ENCODE data around the gene KRTAP5-5.
"Not testable (repeated sequence)": the region's sequence is repeated elsewhere in the genome, so short reads cannot be mapped to it uniquely, and the experiment has no call there.

Gene KRTAP5-5

DNA sequence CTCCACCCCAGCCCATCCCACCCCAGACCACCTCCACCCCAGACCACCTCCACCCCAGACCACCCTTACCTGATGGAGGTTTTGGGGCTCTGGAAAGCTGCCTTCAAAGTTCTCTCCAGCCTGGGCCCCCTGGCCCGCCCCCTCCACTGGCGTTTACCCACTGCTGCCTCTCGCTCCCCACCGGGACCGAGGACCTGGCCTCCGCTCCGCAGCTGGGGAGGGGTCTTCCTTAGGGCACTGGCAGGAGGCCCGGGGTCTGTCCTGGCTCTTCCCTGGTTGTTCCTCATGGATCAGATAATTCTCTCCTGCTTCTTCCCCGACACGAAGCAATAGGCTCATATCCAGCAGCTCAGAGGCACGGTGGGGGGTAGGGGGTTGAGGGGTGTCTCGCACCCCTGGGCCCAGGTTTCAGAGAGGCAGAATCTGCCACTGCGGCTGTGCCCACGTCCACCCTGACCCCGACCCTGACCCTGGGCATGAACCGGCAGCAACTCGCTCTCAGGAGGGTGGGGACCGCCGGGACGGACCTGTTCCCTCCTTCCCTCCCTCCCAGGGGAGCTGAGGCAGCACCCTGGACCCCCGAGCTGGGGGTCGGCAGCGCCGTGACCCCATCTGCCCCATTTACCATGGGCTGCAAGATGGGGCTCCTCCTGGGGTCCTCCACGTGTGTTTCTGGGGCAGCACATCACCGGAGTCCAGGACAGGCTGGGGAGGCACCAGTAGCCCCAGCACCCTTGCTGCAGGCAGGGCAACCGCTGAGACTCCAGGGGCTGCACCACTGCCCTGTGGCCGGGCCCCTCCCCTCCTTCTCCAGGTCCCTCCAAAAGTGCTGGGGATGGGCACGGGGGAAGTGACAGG is 12.9 kb downstream of the KRTAP5-5 start:
- DNase-seq (ENCODE audit: low read depth) = no peak

DNA sequence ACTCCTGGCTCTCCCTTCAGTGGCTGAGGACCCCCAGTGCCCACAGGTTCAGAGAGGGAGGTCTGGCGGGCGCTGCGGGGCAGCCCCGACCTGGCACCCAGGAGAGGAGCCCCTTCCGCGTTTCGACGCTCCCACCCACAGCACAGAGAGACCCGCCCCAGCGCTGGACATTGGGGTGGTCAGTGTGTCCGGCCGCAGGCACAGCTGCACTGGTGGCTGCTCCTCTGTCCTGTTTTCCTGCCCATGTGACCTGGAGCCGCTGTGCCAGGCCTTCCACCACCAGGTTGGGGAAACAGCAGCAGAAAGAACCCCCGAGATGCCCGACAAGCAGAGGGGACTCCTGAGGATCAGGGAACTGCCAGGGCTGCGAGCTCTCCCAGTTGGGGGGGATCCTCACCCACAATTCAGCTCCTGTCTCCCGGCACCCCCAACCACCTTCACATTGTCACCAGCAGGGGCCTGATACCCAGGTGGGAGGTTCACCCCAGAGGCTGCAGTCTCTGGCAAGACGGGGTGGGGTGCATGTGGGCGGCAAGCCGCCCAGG is 13.6 kb downstream of the KRTAP5-5 start:
- no peak for DNase-seq (ENCODE audit: low read depth)

DNA sequence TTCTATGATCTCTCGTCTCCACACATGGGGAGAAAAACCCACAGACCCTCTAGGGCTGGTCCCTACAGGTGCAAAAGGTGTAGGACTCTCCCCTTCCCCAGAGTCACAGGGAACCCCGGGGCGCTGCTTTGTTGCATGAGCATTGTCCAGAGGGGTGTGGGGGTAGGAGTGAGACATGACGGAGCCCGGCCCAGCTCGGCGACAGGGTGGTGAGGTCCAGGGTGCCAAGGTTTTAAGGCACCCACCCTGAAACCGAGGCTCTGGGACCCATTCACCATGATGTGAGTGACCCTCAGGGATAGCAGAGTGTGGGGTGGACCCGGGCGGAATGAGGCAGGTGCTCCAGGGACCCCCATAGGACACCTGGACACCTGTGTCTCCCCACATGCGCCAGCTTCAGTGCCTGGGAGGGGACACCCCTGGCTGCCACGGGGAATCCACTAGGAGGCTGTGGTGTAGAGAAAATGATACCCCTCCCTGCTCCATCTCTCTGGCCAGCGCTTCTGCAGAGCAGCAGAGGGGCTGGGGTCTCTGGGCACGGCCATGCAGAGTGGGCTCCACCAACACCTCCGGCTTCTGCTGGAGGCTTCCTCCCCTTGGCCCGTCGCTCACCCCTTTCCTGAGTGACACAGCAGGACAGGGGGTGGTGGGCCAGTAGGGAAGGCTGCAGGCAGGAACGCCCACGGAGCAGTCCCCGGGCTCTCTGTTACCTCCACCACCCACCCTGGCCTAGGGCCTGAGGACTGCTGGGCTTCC is 15.2 kb downstream of the KRTAP5-5 start:
- DNase-seq (ENCODE audit: low read depth) = no peak

DNA sequence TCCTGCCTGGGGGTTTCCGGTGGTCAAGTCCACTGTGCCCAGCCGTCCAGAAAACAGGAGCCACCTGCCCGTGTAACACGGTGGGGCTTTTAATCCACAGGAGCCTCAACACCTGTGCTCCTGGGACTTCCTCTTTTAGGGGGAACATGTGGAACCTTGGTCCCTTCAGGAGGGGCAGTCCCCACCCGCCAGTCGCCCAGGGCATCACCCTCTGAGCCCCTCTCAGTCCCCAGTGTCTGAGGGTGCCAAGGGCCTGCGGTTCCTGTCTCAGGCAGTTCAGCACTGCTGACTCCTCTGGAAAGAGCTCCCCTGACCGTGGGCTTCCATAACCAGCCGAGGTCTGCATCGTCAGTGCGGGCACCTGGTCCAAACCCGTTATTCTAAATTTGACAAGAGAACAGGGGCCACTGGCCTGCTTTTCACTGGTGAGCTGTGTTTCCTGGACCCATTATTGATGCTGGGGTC is 15.8 kb downstream of the KRTAP5-5 start:
- DNase-seq (ENCODE audit: low read depth) = no peak

DNA sequence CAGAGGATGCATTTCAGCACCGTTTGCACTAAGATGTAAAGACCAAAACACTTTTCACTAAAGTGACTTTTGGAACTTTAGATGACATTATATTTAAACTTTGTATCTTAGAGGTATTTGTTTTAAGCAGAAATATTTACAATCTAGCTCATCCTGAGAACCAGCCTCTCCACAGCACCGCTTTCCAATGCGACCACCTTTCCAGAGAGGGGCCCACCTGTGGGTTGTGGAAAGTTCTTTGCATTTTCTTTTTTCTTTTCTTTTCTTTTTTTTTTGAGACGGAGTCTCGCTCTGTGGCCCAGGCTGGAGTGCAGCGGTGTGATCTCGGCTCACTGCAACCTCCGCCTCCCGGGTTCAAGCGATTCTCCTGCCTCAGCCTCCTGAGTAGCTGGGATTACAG is 17.0 kb downstream of the KRTAP5-5 start:
- DNase-seq (ENCODE audit: low read depth) = not testable (repeated sequence)

DNA sequence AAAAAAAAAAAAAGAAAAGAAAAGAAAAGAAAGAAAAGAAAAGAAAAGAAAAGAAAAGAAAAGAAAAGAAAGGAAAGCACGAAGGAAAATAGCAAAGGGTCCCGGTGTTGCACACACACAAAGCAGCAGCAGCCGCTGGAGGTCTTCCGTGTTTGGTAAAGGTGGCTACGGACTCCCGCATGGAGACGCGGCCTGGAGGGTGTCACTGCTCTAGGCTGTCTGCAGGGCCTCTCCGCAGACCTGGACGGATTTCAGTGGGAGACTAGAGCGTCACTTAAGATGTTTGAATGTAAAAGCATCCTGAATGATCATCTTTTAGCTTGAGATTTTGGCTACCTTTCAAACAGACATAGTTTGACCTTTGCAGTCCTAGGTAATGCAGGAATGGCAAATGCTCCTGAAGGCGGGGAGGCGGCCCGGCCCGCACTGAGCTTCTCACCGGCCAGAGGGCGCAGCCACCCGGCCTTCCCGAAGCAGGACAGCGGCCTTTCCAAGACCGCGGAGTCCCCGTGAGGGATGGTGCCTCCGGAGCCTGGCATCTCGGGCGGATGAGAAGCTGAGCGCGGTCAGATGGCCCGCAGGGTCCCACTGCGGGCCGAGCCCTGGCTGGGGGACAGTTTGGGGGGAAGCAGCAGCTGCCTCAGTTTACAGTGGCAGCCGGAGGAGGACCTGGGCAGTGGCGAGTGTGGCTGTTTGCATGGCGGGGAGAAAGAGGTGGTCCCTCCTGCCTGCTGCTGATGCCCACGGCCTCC is 18.5 kb downstream of the KRTAP5-5 start:
- DNase-seq (ENCODE audit: low read depth) = no peak

DNA sequence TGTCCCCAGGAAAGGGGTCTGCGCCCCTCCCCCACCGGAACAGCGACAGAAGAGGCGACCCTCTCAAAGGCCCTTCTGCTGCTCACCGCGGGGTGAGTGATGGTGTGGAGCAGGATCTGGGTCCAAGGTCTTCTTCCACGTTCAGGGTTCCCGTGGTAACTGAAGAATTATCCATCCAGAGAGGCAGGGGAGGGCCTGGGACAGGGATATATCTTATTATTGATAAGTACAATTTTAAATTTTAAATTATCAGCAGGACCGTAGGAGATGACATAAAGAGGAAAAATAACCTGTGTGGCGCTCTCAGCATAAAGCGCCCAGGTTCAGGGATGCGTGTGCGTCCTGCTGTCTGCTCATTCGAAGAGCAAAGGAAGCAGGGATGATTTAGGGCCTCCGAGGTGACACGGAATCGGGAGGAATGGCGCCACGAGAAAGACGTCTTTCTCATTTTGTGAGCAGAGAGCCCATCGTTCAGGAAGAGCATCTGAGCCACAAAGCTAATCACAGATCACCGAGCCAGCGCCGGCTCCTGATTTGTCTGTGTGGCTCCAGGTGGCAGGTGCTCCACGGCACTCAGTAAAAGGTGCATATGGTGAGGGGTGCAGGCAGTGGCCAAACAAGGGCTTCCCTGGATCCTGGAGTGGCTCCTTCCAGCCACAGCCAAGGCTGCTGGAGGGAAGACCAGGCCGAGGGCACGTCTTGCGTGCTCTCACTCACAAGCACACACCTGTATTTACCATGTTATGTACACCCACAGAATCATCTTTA is 19.3 kb downstream of the KRTAP5-5 start:
- no peak for DNase-seq (ENCODE audit: low read depth)

DNA sequence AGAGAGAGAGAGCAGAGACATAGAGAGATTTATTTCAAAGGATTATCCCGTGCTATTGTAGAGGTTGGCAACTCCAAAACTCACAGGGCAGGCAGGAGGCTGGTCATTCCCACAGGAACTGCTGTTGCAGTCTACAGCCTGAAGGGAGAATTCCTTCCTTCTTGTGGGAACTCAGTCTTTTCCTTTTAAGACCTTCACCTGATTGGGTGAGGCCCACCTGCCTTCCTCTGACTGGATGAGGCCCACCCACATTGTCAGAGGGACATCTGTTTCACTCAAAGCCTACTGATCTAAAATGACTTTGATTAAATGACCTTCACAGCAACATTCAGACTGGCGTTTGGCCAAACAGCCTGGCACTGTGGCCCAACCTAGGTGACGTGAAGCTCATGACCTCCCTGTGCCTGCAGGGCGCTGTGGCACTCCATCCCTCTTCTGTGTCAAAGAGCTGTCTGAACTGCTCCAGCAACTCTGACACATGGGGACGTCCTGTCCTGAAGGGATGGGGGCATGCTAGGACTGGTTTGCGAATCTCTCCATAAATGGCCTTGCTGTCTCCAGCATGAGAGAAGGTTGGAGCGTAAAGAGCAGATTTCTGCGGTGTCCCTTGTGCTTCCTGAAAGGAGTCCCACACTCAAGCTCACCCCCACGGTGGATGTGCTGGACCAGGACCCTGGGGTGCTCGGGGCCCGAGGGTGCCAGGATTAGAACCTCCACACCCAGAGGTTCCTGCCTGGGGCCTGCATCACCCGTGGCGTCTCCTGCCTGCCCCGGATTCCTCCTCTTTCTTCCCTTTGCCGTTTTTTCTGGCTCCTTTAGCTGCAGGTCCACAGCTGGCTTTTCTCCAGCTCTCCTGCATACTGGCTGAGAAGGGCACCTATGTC is 20.7 kb downstream of the KRTAP5-5 start:
- DNase-seq (ENCODE audit: low read depth) = no peak

DNA sequence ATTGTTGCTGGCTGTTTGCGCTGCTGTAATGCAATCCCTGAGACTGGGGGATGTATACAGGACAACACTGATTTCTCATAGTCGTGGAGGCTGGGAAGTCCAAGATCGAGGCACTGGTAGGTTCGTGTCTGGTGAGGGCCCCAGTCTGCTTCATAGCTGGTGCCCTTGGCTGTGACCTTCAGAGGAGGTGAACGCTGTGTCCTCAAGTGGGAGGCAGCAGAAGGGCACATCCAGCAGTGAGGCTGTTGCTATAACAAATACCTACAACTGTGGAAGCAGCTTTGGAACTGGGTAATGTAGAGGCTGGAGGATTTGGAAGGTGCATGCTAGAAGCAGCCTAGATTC is 21.3 kb downstream of the KRTAP5-5 start:
- DNase-seq (ENCODE audit: low read depth) = no peak

DNA sequence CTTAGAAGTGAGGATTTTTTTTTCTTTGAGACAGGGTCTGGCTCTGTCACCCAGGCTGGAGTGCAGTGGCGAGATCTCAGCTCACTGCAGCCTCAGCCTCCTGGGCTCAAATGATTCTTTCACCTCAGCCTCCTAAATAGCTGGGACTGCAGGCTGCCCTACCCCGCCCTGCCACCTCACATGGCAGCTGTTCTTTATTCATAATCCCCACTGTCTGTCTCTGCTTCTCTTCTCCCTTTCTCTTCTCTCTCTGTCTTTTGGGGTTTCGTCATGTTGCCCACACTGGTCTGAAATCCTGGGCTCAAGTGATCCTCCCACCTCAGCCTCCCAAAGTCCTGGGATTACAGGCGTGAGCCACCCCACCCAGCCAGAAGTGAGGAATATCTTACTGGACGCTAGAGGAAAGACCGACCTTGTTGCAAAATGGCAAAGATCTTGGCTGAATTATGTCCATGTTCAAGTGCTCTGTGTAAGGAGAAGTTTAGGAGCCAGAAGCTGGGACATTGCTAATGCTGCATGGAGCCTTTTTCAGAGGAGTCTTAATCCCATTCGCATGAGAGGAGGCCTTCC is 21.9 kb downstream of the KRTAP5-5 start:
- DNase-seq (ENCODE audit: low read depth) = no peak

DNA sequence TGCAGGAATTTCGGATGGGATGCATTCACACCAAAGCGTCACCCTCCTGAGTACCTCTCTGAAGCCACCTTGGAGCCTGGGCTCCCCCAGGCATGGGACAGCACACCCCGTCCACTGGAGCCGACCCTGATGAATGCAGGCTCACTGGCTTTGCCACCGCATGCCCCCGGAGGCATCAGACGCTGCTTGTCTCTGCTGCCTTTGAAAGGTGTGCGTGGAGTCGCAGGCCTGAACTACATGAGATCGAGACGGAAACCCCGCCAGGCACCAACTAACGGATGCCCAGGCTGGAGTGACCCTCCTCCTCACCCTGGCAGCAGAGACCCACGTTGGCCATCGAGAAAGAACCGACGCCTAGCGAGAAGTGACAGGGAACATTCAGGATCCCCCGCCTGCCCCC is 22.5 kb downstream of the KRTAP5-5 start:
- no peak for DNase-seq (ENCODE audit: low read depth)

DNA sequence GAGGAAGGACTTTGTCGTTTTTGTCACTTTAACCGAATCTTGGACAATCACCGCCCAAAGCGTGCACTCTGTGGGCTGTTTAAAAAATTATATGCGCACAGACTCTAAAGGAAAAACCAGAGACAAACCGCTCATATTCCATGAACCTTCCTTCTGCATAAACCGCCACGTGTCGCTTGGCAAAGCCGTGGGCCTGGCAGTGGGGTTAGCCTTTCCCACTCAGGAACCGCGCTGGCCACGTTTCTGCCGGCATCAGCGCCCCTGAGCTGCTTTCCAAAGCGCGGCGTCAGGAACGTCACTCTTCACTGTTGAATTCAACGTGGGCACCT is 22.8 kb downstream of the KRTAP5-5 start:
- DNase-seq (ENCODE audit: low read depth) = no peak

DNA sequence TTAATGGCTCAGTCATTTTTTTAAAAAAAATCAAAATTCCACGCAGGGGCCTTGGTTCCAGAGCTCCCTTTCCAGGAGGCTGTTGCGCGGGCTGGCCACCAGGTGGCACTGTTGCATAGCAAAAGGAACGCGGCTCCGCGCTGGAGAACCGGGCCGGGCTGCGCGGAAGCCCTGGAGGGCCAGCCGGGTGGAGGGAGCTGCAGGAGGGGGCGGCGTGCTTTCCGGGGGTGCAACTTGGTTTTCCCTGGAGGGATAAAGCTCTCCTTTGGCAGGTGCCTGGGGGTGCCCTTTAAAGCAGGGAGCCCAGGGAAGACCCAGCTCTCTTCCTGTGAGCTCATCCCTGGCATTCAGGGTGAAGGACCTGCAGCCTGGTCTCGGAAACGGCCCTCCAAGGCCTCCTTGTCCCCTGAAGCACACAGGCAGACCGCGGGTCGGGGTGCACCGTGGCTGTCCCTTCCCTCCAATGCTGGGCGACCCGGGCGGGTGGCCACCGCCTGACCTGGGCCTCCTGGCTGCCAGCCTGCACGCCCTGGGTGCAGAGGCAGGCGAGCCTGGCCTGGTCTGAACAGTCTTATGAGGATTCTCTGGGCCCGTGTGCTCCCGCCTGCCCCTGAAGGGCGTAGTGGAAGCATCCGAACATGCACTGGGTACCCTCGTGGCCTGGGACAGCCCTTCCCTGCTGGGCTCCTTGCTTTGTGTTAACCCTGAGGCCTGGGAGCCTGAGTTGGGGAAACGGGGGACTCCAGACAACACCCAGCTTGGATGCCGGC is 23.4 kb downstream of the KRTAP5-5 start:
- no peak for DNase-seq (ENCODE audit: low read depth)

DNA sequence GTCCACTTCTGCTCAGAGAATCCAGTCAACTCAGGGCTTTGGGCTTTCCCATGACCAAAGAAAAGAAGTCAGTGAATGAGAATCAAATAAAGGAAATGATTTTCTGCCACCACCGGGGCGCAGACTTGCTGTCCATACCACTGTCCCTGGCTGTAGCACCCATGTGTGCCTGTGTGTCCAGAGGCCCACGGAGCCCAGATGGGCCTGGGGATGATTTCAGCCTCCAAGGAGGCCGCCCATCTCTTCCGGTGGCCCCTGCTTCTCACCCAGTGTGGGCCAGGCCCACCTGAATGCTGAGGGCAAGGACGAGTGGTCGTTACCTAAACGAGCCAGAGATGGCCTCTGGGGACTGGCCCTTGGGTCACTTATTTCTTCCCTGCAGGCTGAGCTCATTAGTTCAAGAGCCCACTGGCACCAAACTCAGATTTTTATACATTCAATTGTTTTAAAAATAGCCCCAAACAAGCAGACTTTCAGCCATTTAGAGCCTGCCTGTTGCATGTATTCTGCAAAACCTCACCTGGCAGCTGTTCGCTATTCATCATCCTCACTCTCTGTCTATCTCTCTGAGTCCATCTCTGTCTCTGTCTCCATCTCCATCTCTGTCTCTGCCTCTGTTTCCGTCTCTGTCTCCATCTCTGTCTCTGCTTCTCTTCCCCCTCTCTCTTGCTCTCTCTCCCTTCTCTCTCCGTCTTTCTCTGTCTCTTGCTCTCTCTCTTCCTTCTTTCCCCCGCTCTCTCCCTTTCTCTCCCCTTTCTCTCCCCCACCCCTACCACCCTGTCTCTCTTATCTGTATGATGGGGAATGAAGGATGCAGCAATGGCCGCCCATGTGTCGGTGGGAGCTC is 24.2 kb downstream of the KRTAP5-5 start:
- no peak for DNase-seq (ENCODE audit: low read depth)

DNA sequence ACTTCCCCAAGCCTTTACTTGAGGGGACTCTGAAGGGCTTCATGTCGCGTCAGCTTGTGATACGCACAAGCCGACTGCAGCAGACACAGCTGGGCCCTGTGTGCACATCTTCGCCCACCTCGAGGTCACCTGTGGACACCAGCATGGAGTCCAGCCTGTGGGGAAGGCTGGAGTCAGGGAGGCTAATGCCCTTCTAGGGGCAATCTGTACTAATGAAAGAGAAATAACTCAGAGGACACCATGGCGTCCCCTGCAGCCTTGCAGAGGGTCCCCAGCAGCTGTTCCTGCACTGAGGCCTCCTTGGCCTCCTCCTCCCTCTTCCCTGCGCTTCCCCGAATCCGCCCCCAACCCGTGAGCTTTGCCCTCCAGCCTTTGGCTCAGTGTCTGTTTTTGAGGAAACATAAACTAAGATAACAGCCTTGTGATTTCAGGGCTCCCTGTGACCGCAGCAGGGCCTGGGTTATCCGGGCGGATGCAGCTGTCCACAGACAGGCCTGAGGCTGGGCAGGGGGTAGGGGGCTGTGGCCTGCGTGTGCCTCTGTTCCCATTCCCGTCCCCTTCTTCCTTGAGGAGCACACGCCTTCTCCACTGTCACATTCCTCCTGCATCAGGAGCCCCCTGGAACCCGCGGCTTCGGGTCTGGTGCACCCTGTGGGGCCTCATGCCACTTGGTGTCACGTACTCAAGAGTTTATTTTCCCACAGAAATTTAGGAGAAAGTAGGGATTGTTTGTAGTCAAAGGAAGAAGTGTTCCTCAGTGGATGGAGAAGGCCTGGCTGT is 25.0 kb downstream of the KRTAP5-5 start:
- no peak for DNase-seq (ENCODE audit: low read depth)

DNA sequence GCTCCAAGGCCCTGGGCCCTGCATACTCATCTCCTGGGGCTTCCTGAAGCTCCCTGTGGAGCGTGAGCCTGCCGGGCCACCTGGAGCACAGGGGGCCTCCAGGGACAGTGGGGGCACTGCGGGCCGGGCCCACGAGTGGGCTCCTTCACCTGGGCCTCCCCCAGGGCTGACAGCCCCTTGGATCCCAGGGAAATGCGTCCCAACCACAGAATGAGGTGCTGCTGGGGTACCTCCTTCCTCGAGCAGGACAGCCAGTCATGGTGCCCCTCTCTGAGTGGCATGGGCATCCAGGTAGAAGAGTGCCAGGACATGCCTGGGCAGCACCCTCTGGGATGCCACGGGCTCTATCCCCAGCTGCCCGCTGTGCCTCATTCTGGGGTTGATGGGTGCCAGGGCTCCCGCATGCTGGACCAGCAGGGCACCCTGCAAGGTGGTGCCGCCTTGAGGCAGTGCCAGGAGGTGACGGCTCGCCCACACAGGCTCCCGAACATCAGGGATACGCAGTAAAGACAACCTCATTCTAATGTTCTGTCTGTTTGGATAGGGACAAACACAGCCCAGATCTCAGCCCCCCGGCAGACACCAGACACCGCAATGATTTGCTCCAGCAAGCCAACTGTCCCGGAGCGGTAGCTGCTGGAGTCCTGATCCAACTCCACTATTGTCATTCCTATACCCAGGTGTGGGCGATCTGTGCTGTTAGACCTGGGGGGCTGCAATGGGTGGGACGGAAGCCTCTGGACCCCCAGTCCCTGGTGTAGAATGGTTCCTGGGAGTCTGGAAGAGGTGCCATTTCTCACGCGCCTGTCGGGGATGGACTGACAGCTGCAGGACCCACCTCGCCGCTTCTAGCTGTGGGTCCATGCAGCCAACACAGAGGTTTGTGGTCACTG is 25.8 kb downstream of the KRTAP5-5 start:
- DNase-seq (ENCODE audit: low read depth) = no peak

DNA sequence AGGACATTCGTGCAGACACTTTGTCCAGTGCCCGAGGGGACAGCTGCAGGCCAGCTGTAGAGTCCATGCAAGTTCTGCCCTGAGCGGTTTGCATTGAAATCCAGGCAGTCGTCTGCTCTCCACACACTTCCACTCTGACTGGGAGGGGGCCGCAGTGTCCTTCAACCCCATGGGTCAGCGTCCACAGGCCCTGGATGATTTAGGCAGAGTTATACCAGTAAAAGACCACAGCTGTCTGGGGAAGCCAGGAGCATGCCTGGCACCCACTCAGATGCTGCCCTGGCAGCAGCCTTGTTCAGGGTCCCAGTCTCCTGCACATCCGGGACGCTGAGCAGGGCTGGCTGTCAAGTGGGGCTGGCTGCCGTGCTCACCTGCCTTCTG is 26.5 kb downstream of the KRTAP5-5 start:
- no peak for DNase-seq (ENCODE audit: low read depth)
